Central memory CD8-positive, alpha-beta T cell (primary cell): ENCODE measurements around the gene RBP3.

Experiments
- ATAC-seq: fragments of 150-1000 bp; cut with Tn5 transposase; replicated peaks from 2 replicates; pipeline ENCODE4 v1.10.0; 2022; ENCODE audit warnings: mild to moderate bottlenecking, moderate FRiP score, moderate number of reproducible peaks; ENCODE audit not compliant: poor library complexity, severe bottlenecking; ENCODE audit errors: extremely low read depth
- DNase-seq, 2 donors: peaks; one replicate each; pipeline ENCODE4 v3.0.0; 2021; ENCODE audit warnings: low spot score in 2 of 2
- H3K27ac Mint-ChIP-seq: one replicate; pipeline ENCODE4 v1.8.0; 2022; ENCODE audit warnings: low read depth, mild to moderate bottlenecking, moderate library complexity, mixed read lengths
- H3K27me3 Mint-ChIP-seq: one replicate; pipeline ENCODE4 v1.8.0; 2022; ENCODE audit warnings: mixed read lengths
- H3K36me3 Mint-ChIP-seq: one replicate; pipeline ENCODE4 v1.8.0; 2022; ENCODE audit warnings: mild to moderate bottlenecking, moderate library complexity, mixed read lengths; ENCODE audit not compliant: insufficient read depth
- H3K4me1 Mint-ChIP-seq: one replicate; pipeline ENCODE4 v1.8.0; 2022; ENCODE audit warnings: mixed read lengths
- H3K4me3 Mint-ChIP-seq: one replicate; pipeline ENCODE4 v1.8.0; 2022; ENCODE audit warnings: mild to moderate bottlenecking, moderate library complexity, mixed read lengths
- H3K9me3 Mint-ChIP-seq: one replicate; pipeline ENCODE4 v1.8.0; 2022; ENCODE audit warnings: mixed read lengths

Gene RBP3

GRCh38 chr10:47322300-47323061 is 25.7 kb upstream of the RBP3 start, which contains the start of gene GDF2:
Gene GDF2 (plus strand): TSS chr10:47322454. CDS start chr10:47322669, 215 bp downstream.
- Mint-ChIP-seq H3K27me3 (peaks cover 24% of the 10 kb centered on the region), H3K9me3 (no peaks in the 10 kb centered on the region)

DNA sequence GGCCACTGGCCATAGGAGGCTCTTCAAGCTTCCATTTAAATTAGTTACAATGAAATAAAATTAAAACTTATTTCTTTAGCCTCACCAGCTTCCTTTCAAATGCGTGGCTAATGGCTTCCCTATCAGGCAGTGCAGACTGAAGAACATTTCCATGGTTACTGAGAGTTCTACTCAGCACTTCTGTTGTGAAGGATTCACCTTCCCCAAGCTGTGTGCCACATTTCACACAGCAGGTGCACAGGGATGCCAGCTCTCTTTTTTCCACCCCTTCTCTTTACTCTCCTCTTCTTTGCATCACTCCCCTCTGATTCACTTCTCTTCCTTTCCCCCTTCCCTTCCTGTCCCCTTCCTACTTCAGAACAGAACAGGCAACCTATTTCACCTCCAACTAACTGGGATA is 25.1 kb upstream of the RBP3 start:
- DNase-seq (no peak), ATAC-seq (no peak)
- H3K4me3 Mint-ChIP-seq: no peak overlapping the region
- no peaks in the 10 kb centered on the region for H3K4me1 Mint-ChIP-seq
- H3K27ac Mint-ChIP-seq: no peak overlapping the region
- H3K9me3 Mint-ChIP-seq: no peaks in the 10 kb centered on the region
- no peaks in the 10 kb centered on the region for H3K36me3 Mint-ChIP-seq
- H3K27me3 Mint-ChIP-seq: peaks cover 20% of the 10 kb centered on the region

More at GRCh38 chr10:47322300-47323061, 25.7 kb upstream of the RBP3 start, which contains the start of gene GDF2:
- Mint-ChIP-seq H3K27ac (no peak within 1 kb of the TSS), H3K4me1 (no peaks in the 10 kb centered on the region), H3K36me3 (no peaks in the 10 kb centered on the region), H3K4me3 (no peak within 1 kb of the TSS)
- DNase-seq: no peak
- no peak for ATAC-seq

GRCh38 chr10:47323636-47324296 is 24.4 kb upstream of the RBP3 start:
- ATAC-seq: no peak

GRCh38 chr10:47325303-47326291 is 22.6 kb upstream of the RBP3 start:
- H3K4me1 Mint-ChIP-seq: no peaks in the 10 kb centered on the region
- DNase-seq (no peak), ATAC-seq (no peak)
- no peak overlapping the region for H3K27ac Mint-ChIP-seq
- no peaks in the 10 kb centered on the region for H3K36me3 Mint-ChIP-seq
- no peaks in the 10 kb centered on the region for H3K9me3 Mint-ChIP-seq
- no peak overlapping the region for H3K4me3 Mint-ChIP-seq
- H3K27me3 Mint-ChIP-seq: peaks cover 18% of the 10 kb centered on the region

More at GRCh38 chr10:47323636-47324296, 24.4 kb upstream of the RBP3 start:
- H3K27me3 Mint-ChIP-seq: peaks cover 20% of the 10 kb centered on the region
- no peak overlapping the region for H3K4me3 Mint-ChIP-seq
- H3K27ac Mint-ChIP-seq: no peak overlapping the region
- no peaks in the 10 kb centered on the region for H3K36me3 Mint-ChIP-seq
- DNase-seq: no peak
- no peaks in the 10 kb centered on the region for H3K4me1 Mint-ChIP-seq
- H3K9me3 Mint-ChIP-seq: no peaks in the 10 kb centered on the region

- H3K4me1 Mint-ChIP-seq: no peaks in the 10 kb centered on the region
- no peak overlapping the region for H3K27ac Mint-ChIP-seq
- H3K9me3 Mint-ChIP-seq: no peaks in the 10 kb centered on the region
- DNase-seq (no peak), ATAC-seq (no peak)
- H3K36me3 Mint-ChIP-seq: no peaks in the 10 kb centered on the region
- H3K27me3 Mint-ChIP-seq: peaks cover 10% of the 10 kb centered on the region
- no peak overlapping the region for H3K4me3 Mint-ChIP-seq
Observed at GRCh38 chr10:47326306-47326926, 21.7 kb upstream of the RBP3 start.

DNA sequence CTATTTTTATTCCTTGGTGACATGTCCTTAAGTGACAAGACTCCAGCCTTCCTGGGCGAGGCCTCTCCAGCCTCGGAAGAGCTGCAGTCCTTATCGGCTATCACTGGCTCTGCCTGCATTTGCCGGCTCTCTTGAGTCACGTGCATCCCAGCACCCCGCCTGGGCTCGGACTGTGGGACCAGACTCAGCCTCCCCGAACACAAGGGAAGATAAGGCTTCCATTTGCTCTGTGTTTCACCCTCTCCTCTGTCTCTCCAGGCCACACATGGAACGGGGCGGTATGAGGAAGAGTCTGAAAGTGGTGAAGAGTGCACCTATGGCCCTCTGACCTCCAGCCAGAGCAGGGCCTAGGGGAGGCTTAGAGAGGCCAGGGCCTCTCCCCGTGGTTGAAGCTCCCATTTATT is 21.2 kb upstream of the RBP3 start:
- no peaks in the 10 kb centered on the region for H3K4me1 Mint-ChIP-seq
- H3K9me3 Mint-ChIP-seq: no peaks in the 10 kb centered on the region
- ATAC-seq (no peak), DNase-seq (no peak)
- no peak overlapping the region for H3K4me3 Mint-ChIP-seq
- no peaks in the 10 kb centered on the region for H3K36me3 Mint-ChIP-seq
- H3K27ac Mint-ChIP-seq: no peak overlapping the region
- peaks cover 7% of the 10 kb centered on the region for H3K27me3 Mint-ChIP-seq

DNA sequence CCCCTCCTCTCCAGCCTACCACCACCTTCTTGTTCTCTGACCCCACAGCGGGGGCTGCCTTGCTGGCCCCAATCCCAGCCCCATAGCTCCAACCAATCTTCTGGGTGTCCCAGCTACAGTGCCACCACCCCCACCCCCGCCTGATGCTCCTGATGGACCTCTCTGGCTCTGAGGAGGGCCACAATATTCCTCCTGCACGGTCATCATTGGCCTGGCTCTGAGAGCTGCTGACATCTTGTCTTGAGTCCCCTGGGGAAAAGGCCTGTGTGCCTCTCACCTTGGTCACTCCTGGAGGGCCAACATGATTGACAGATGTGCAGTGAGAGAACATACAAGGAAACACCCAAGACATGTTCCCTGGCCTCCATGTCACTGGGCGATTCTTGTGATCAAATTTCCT is 18.3 kb upstream of the RBP3 start:
- Mint-ChIP-seq H3K4me1 (no peaks in the 10 kb centered on the region), H3K4me3 (no peak overlapping the region), H3K36me3 (no peaks in the 10 kb centered on the region), H3K9me3 (no peaks in the 10 kb centered on the region), H3K27me3 (peaks cover 17% of the 10 kb centered on the region), H3K27ac (no peak overlapping the region)
- no peak for ATAC-seq
- no peak for DNase-seq

DNA sequence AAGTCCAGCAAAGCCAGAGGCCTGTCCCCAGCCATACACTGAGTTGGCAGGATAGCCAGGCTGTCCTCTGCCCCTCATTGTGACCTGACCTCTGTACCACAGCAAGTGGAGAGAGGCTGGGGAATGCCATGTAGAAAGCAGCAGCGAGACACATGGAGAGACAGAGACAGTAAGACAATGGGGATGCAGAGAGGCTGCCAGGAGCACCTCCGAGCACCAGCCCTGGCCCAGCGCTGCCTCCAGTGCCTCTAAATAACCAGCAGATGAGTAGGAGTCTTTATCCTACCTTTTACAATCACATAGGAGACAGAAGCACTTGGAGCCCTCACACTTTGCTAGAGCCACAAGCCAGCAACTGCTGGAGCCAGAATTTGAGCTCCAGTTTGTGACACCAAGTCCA is 17.8 kb upstream of the RBP3 start:
- Mint-ChIP-seq H3K36me3 (no peaks in the 10 kb centered on the region), H3K4me3 (no peak overlapping the region), H3K4me1 (no peaks in the 10 kb centered on the region), H3K27ac (no peak overlapping the region), H3K9me3 (no peaks in the 10 kb centered on the region), H3K27me3 (peaks cover 21% of the 10 kb centered on the region)
- ATAC-seq (no peak), DNase-seq (no peak)

GRCh38 chr10:47330804-47331203 is 17.4 kb upstream of the RBP3 start:
- DNase-seq (no peak), ATAC-seq (no peak)
- H3K27ac Mint-ChIP-seq: no peak overlapping the region
- no peaks in the 10 kb centered on the region for H3K9me3 Mint-ChIP-seq
- H3K27me3 Mint-ChIP-seq: peaks cover 25% of the 10 kb centered on the region
- H3K4me3 Mint-ChIP-seq: no peak overlapping the region
- no peaks in the 10 kb centered on the region for H3K36me3 Mint-ChIP-seq
- no peaks in the 10 kb centered on the region for H3K4me1 Mint-ChIP-seq

DNA sequence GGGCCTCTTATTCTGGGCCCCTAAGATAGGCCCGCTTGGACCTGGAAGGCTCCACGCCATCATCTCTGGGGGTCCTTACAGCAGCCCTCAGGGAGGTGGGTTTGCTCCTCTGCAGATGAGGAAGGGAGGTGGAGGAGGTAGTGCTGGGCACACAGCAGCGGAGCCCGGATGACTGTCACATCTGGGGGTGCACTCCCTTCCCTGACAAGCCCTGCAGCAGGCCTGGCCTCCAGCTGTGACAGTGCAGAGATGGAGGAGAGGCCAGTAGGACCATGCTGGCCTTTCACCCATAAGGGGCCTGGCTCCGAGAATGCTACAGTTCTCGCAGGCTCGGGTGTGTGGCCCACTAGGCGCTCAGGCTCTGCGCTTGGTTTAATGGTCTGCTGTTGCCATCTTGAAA is 16.7 kb upstream of the RBP3 start:
- Mint-ChIP-seq H3K9me3 (no peaks in the 10 kb centered on the region), H3K27me3 (peaks cover 30% of the 10 kb centered on the region)

GRCh38 chr10:47331954-47332353 is 16.2 kb upstream of the RBP3 start:
- Mint-ChIP-seq H3K27me3 (peaks cover 30% of the 10 kb centered on the region), H3K4me1 (no peaks in the 10 kb centered on the region), H3K9me3 (no peaks in the 10 kb centered on the region), H3K4me3 (no peak overlapping the region), H3K27ac (no peak overlapping the region), H3K36me3 (no peaks in the 10 kb centered on the region)
- DNase-seq (no peak), ATAC-seq (no peak)

More for the DNA sequence above, 16.7 kb upstream of the RBP3 start:
- Mint-ChIP-seq H3K4me3 (no peak overlapping the region), H3K36me3 (no peaks in the 10 kb centered on the region), H3K27ac (no peak overlapping the region), H3K4me1 (no peaks in the 10 kb centered on the region)
- no peak for DNase-seq
- ATAC-seq: no peak

DNA sequence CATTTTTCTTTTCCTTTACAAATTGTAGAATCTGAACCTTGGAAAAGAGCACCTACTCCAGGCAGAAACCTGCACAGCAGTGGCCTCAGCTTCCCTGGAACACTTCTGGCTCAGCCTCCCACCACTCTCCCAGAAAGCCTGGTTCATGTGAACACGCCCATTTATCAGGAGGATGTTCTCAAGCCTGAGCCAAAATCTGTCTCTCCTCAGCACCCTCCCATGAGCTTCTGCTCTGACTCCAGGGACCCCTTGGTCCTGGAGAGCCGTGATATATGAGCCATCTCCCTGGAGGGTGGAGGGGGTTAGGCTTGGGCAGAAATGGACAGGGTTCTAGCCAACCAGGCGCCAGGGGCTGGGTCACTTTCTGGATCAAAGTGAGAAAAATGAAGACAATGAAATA is 15.8 kb upstream of the RBP3 start:
- H3K27ac Mint-ChIP-seq: no peak overlapping the region
- no peak overlapping the region for H3K4me3 Mint-ChIP-seq
- DNase-seq: no peak
- H3K36me3 Mint-ChIP-seq: no peaks in the 10 kb centered on the region
- ATAC-seq: no peak
- H3K27me3 Mint-ChIP-seq: peaks cover 30% of the 10 kb centered on the region
- no peaks in the 10 kb centered on the region for H3K9me3 Mint-ChIP-seq
- H3K4me1 Mint-ChIP-seq: no peaks in the 10 kb centered on the region
